H1 (cell line): ENCODE data around the gene SLC25A53. TPM values are rescaled to one million over a fixed set of nuclear protein-coding genes. Genes with fewer than 3 reads are reported as not detected.

Experiments used
- CHD2 ChIP-seq: IDR thresholded peaks from 2 replicates; pipeline ENCODE4 v1.6.1; 2012; ENCODE audit warnings: low read length, improper control_type of control experiment
- CHD7 ChIP-seq: fragments of 300-600 bp; sonication (generic); IDR thresholded peaks from 2 replicates; pipeline ENCODE4 v1.7.1; 2012; ENCODE audit warnings: low read length, moderate library complexity, mild to moderate bottlenecking, inconsistent platforms; ENCODE audit not compliant: insufficient replicate concordance
- EZH2 ChIP-seq: fragments of 200-600 bp; sonication (generic); IDR thresholded peaks from 2 replicates; pipeline ENCODE4 v1.7.1; 2012; ENCODE audit warnings: low read depth, mild to moderate bottlenecking, moderate library complexity, low read length, inconsistent platforms; ENCODE audit not compliant: severe bottlenecking
- POLR2A ChIP-seq, 2 experiments: IDR thresholded peaks; 1 replicate in 1 of 2; 2 replicates in 1 of 2; pipeline ENCODE4 v1.6.1; 2011; ENCODE audit warnings: low read depth in 2 of 2, low read length in 2 of 2, mild to moderate bottlenecking in 2 of 2; ENCODE audit errors: control extremely low read depth in 1 of 2
- RAD21 ChIP-seq, 2 experiments: IDR thresholded peaks in 1 of 2; conservative IDR thresholded peaks in 1 of 2; 2 replicates each; pipeline ENCODE4 v1.6.1; 2011; ENCODE audit warnings: low read depth in 2 of 2, low read length in 2 of 2, improper control_type of control experiment in 1 of 2, inconsistent platforms in 1 of 2, mild to moderate bottlenecking in 1 of 2, moderate library complexity in 1 of 2
- SP2 ChIP-seq: IDR thresholded peaks from 2 replicates; pipeline ENCODE4 v1.6.1; 2012; ENCODE audit warnings: mild to moderate bottlenecking, low read length, inconsistent platforms
- SP4 ChIP-seq: IDR thresholded peaks from 2 replicates; pipeline ENCODE4 v1.6.1; 2012; ENCODE audit warnings: low read length, inconsistent platforms
- TAF1 ChIP-seq: IDR thresholded peaks from 2 replicates; pipeline ENCODE4 v1.6.1; 2011; ENCODE audit warnings: mild to moderate bottlenecking, low read depth, low read length
- USF2 ChIP-seq: IDR thresholded peaks from 2 replicates; pipeline ENCODE4 v1.6.1; 2011; ENCODE audit warnings: low read length, improper control_type of control experiment
- polyA plus RNA-seq, 7 experiments: library from polyadenylated mRNA; depleted of rRNA in 3 of 7; stranded (reverse) in 5 of 7; unstranded in 2 of 7; fragments of >200 nt in 5 of 7; fragments of 200-250 nt in 2 of 7; gene quantifications; 1 replicate in 5 of 7; 2 replicates in 1 of 7; 4 replicates in 1 of 7; pipeline versions ENCODE4 v1.2.1 to v1.2.3, GENCODE V29; 2011 to 2013; ENCODE audit warnings: missing spikeins in 2 of 7, mixed read lengths in 2 of 7
- total RNA-seq: library from RNA; stranded (reverse); fragmentation: NEBNext Ultra II Directional; extraction: Animal tissue kit (Norgen Biotek cat#: 25700); gene quantifications from 2 replicates; pipeline ENCODE4 v1.2.1, GENCODE V29; 2021

Gene SLC25A53
- total and polyA plus RNA-seq, 2 of the 8 experiments (the other 6 are each of a cell fraction or from before 2014, with no cell fraction given): 2.4 to 4.2 TPM

- TF ChIP-seq RAD21 (IDR thresholded peaks at IDR 0.05 in 1 of 2, conservative IDR thresholded peaks at IDR 0.05 in 1 of 2; ENCODE audit: low read depth in 2 of 2, low read length in 2 of 2): peak in 1 of 2 experiments; percentile 23; a peak in 1 of 4 replicates
- peak in 1 of 2 experiments; percentile 58; a peak in 2 of 3 replicates for TF ChIP-seq POLR2A (IDR thresholded peaks at IDR 0.05; ENCODE audit: control extremely low read depth in 1 of 2, low read depth in 2 of 2, low read length in 2 of 2)
- no peak for TF ChIP-seq EZH2
- no peak for TF ChIP-seq SP4
- TF ChIP-seq CHD7: no peak
- TF ChIP-seq TAF1: peak; percentile 51
- peak; percentile 64; the same call in 1 of the 2 replicates for TF ChIP-seq CHD2
- TF ChIP-seq USF2: no peak
- TF ChIP-seq SP2: no peak
These were observed 9.3 kb upstream of the SLC25A53 start, which contains the start of gene FAM199X (continued) for GRCh38 chrX:104165894-104166734.
